ENCODE measurements around the gene MYL5. TPM values are rescaled to one million over a fixed set of nuclear protein-coding genes. Genes with fewer than 3 reads are reported as not detected.
A peak's percentile ranks its signal among the peaks of the same experiment; 100 is the strongest.

The MYL5 gene
- total RNA-seq, 1 donor from 2014 or later, result 4.2 TPM

DNA sequence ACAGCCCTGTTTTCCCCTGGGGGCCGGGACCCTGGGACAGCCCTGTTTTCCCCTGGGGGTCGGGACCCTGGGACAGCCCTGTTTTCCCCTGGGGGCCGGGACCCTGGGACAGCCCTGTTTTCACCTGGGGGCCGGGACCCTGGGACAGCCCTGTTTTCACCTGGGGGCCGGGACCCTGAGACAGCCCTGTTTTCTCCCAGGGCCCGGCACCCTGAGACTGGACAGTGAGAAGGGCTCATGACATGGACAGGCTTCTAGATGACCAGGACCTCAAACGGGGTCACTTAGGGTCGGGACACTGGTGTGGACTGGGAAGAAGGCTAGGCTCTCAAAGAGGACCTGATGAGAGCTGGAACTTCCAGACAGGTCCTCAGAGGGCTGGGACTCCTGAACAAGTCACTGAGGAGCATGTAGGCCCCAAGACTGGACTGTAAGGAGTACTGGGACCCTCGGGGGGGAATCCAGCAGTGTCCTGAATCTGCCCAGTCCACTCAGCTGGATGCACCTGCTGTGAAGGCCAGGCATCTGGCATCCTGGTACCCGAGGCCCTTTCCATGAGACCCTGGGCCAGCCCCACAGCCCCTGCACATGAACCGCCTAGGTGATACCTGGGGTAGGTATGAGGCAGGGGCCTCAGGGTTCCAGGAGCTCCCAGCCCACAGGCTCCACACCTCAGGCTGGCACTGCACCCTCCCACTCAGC is 33.7 kb downstream of the MYL5 start:
- no peak for DNase-seq

DNA sequence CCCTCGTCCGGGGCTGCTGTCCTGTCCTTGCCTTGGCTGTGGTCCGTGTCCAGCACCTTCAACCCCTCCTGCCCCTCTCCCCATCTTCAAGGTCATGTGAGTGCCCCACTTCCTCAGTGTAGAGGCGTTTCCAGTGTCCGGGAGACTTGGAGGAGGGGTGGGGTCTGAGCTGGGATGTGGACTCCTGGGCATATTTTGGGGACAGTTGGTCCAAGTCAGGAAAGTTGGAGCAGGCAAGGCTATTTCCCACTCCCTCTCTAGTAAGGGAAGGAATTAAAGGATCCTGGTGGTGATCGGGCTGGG is 34.2 kb downstream of the MYL5 start:
- DNase-seq, result no peak

DNA sequence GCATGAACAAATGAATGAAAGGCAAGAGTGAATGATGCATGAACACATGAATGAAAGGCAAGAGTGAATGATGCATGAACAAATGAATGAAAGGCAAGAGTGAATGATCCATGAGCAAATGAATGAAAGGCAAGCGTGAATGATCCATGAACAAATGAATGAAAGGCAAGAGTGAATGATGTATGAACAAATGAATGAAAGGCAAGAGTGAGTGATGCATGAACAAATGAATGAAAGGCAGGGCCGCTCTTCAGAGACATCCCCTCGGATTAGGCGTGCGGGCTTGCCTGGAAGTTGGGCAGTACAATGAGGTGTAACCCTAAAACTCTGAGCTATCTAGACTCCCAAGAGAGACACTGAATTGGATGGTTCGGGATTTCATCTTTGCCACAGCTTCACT is 35.0 kb downstream of the MYL5 start:
- DNase-seq, result no peak

DNA sequence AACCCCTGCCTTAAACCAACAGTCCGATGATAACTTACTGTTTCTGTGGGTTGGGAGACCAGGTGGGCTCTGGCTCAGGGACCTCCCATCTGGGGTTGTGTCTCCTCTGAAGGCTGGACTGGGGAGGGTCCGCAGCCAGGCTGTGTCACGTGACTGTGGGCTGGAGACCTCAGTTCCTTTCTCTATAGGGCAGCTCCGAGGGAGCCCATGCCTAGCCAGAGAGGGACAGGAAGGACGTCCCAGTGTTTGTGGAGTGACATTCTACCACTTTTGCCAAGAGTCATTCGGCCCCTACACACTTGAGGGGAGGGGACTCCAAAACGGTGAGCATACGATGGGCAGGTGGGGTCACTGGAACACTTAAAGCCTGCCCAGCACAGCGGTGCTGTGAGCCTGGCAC is 35.8 kb downstream of the MYL5 start:
- DNase-seq, result no peak

DNA sequence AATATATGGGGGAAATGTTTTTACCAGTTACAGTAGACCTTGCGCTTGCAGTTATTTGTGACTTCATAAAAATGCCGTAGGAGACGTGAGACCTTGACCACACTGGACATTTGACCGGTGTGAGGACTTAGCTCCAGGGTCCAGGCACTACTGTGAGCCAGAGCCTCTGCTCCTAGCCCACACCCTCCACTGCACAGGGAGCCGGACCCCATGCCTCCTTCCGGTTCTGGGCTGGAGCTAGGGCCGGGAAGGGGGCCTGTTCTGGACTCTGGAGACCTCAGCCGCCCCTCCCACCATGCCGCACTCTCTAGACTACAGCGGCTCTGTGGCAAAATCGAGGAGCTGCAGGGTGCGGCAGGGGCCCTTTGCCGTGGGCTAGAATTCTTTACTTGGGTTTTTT is 36.6 kb downstream of the MYL5 start:
- no peak for DNase-seq

DNA sequence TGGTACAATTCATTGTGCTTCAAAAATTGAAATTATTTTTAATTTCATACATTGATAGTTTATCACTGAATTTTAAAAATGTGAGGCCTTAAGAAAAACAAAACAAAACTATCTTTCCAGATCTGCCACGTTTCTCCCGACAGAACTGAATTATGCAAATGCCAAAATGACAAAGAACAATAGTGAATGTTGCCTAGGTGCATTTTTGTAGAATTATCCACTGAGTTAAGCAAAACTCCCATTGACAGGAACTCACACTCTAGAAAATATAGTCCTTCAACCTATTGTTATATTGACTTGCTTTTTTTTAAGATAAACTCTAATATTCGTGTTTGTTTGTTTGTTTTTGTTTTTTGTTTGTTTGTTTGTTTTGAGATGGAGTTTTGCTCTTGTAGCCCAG is 37.8 kb downstream of the MYL5 start:
- DNase-seq, result no peak

DNA sequence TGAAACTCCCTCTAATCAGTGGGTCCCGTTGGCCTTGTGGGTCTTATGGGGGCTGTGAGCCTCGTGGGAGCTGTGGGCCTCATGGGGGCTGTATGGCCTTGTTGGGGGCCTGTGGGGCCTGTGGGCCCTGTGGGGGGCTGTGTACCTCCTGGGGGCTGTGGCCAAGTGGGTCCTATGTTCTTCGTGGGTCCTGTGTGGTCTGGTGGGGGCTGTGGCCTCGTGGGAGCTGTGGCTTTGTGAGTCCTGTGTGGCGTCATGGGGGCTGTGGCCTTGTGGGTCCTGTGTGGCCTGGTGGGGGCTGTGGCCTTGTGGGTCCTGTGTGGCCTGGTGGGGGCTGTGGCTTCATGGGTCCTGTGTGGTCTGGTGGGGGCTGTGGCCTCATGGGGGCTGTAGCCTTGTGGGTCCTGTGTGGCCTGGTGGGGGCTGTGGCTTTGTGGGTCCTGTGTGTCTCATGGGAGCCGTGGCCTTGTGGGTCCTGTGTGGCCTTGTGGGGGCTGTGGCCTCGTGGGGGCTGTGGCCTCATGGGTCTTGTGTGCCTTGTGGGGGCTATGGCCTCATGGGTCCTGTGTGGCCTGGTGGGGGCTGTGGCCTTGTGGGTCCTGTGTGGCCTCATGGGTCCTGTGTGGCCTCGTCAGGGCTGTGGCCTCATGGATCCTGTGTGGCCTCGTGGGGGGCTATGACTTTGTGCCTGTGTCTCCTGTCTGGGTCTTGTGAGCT is 38.7 kb downstream of the MYL5 start:
- no peak for DNase-seq

DNA sequence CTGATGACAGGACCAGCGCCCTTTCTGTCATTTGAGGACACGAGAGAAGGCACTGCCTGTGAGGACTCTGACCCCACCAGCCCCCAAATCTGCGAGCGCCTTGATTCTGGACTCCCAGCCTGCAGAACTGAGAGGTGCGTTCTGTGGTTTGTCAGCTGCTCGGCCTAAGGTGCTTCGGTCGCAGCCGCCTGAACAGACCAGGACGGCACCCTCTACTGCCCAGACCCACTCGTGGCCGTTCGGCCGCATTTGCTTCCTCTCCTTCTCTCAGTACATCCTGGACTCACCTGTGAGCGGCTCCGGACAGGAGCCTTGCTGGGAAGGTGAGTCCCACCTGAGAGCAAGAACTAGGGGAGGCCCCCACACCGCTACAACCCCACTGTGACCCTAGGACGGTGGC is 39.7 kb downstream of the MYL5 start:
- no peak for DNase-seq

DNA sequence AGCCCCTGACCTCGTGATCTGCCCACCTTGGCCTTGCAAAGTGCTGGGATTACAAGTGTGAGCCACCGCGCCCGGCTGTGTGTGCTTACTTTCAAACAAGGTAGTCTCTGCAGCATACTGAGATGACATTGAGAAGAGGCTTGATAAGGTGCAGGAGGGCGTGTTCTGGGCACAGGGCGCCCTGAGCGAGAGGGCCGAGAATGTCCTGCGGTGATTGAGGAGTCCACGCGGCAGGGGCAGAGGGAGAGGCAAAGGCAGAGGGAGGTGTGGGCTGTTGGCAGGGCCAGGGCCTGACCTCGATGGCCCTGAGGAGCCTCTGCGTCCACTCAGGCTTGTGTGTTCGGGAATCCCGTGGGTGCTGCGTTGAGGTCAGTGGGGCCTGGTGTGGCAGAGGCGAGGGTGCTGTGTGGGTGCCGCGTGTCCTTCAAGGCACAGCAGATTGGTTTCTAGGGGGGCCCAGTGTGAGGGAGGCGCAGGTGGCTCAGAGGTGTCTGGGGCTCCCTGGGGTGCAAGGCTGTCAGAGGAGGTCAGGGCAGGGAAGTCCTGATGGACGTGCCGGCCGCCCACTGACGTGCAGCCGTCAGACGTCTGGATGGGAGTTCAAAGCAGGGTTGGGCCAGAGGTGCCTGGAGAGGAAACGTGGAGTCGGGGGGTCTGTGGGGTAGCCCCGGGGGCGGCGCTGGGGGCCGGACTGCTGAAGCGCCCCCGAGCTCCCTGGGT is 43.4 kb downstream of the MYL5 start:
- DNase-seq, result no peak

DNA sequence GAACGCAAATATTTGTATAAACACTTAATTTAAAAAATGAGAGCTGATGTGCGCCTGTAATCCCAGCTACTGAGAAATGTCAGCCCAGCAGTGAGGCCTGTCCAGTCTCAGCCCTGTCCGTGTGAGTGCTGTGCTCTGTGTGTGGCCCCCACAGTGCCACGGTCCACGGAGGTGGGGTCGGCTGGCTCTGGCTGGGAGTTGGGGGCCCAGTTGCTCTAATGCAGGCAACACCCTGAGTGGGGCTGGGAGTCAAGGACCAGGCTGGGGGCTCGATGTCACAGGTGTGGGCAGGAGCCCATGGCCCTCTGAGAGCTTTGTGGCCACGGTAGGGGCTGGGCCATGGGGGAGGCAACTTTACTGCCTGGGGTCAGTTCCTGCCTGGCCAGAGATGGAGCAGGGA is 44.1 kb downstream of the MYL5 start:
- no peak for DNase-seq

DNA sequence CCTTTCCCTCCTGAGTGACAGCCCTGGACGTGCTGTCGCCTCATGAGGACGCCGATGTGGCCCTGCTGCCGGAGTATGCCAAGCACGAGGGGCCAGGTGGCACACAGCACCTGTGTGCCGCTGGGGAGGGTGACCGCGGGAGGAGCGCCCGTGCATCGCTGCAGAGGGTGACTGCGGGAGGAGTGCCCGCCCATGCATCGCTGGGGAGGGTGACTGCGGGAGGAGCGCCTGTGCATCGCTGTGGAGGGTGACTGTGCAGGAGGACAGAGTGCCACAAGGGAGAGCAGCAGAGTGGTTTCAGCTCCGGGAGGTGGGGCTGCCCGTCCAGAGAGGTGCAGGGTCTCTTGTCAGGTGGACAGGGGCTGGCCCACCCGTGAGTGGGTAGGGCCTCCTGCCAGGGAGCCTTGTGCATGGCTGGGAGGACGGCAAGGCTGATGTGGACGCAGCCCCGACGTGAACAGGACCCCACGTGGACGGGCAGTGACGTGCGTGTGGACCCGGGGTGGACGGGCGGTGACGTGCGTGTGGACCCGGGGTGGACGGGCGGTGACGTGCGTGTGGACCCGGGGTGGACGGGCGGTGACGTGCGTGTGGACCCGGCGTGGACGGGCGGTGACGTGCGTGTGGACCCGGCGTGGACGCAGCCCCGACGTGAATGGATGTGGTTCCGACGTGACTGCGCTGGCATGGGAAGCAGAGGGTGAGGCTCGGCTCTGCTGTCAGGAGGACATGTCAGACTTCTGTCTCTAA is 45.9 kb downstream of the MYL5 start:
- DNase-seq, result no peak

DNA sequence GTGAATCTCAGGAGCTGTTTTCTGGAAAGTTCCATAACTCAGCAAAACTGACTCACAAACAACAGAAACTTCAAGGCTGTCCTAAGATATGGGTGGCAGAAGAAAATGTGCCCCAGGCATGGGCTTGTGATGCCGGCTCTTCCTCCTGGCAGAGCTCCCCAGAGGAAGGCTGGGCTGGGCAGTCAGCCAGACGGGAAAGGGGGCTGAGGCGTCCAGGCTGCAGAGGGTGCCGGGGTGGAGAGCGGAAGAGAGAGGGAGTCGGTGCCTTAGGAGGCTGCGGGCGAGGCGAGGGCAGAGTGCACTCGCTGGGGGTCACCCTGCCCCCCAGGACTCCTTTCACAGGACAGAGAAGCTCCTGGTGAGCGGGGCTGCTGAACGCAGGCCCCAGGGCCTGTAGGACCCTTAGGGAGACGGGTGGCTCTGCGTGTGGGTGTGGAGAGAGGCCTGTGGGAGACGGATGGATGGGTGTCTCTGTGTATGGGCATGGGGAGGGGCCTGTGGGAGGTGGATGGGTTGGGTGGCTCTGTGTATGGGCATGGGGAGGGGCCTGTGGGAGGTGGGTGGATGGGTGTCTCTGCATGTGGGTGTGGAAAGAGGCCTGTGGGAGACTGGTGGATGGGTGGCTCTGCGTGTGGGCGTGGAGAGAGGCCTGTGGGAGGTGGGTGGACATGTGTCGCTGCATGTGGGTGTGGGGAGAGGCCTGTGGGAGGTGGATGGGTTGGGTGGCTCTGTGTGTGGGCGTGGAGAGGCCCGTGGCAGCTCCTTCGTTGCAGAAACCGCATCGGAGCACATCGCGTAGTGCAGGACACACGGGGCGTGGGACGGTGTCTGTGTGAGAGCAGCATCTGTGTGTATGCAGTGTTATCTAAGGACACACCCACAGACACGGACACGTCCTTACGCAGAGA is 47.2 kb downstream of the MYL5 start:
- peak; percentile 31 for DNase-seq

DNA sequence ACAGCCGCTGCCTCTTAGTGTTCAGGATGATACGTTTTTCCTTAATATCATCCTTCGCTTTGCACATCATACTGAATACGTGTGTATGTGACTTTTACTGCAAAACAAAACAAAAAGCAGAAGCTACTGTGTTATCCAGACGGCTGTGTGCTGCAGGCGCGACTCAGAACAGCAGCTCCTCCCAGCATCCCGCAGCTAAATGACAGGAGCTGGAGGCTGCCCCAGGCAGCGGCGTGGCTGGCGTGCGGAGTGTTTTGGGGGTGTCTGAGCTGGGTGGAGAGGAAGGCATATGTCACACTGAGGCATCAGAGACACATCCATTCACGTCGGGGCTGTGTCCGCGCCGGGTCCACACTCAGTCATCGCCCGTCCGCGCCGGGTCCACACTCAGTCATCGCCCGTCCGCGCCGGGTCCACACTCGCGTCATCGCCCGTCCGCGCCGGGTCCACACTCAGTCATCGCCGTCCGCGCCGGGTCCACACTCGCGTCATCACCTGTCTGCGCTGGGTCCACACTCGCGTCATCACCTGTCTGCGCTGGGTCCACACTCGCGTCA is 47.9 kb downstream of the MYL5 start:
- DNase-seq, result no peak

DNA sequence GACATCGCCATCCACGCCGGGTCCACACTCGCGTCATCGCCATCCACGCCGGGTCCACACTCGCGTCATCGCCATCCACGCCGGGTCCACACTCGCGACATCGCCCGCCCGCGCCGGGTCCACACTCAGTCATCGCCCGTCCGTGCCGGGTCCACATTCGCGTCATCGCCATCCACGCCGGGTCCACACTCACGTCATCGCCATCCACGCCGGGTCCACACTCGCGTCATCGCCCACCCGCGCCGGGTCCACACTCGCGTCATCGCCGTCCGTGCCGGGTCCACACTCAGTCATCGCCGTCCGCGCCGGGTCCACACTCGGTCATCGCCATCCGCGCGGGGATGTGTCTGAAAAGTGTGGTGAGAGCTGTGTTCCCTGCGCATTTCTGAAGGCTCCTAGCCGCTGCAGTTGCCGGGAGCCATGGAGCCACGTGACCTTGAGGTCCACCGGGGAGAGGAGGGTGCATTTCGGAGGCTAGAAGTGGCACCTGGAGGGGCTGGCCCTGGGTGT is 48.6 kb downstream of the MYL5 start:
- no peak for DNase-seq

DNA sequence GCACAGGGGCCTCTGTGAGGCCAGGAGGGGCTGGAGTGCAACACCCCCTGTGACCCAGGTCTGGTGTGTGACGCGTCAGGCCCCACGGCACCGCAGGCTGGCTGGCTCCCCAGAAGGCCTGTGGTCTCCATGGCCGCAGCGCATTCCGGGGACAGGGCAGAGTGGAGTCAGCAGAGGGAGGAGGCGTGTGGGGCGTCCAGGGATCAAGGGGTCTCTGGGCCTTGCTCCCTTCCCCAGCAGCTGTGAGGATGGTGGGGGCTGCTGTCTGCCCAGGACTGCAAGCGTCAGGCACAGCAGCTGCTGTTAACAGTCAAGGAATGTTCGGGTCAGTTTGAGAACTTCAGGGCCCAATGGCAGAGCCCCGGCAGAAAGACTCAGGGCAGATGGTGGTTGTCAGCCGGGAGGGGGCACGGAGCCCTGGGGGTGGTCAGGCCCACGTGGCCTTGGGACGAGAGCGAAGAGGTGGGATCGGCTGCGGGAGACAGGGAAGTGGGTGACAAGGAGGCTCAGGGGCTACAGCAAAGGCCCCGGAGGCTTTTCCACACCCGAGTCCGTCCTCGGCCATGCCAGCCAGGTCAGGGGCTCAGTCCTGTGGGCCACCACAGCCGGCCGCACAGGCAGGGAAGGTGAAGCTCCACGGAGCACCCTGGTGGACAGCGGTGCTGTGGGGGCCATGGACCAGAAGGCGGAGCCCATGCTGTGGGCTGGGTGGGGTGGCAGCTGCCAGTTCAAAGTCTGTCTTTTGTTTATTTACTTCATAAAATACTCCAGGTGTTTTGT is 49.6 kb downstream of the MYL5 start:
- DNase-seq, result no peak

DNA sequence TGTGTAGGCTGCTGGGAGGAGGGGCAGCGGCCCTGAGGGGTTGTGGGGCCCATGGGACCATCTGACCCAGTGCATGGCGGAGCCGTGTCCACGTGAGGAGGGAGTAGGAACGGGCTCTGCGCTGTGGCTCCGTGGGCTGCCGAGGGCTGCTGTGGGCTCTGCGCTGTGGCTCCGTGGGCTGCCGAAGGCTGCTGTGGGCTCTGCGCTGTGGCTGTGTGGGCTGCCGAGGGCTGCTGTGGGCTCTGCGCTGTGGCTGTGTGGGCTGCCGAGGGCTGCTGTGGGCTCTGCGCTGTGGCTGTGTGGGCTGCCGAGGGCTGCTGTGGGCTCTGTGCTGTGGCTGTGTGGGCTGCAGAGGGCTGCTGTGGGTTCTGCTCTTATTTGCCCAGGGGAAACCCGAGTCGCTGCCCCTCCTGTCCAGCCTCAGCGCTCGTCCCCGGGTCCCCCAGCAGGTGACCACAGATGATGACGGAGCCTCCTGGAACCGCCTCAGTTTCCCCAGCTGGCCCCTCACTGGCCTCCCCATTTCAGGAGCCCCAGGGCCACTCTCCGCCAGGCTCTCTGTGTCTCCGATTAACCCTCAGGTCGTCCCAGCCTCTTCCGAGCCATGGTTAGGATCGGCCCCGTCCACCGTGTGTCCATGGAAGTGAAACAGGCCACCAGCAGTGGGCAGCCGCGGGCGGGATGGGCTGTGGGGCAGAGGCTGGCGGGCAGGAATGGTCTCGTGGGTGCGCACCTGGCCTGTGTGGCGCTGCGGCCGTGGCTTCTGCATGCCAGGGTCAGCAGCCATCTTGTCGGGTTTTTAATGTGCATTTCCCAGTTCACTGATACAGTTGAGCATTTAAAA is 51.3 kb downstream of the MYL5 start:
- no peak for DNase-seq

DNA sequence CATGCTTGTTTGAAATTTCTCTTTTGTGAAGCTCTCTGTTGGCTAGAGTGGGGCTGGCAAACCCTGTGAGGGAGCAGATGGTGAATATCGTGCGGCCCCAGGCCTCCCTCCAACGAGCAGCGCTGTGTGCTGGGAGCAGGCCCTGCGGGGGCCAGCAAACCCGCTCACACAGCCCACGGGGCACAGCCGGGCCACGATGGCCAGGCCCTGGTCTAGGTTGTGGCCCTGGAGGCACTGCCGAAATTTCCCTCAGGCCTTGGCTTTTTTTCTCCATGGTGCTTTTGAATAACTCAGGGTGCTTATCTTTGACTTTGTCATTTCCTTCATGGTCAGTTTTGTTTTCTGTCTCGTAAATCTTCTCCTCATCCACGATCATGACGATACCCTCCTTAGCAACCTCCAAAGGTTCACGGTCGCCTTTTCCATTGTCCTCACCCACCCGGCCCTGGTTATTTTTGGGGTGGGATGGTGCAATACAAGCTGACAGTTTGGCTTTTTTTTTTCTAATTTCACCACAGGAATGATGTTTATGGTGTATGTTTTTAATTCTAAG is 52.0 kb downstream of the MYL5 start:
- no peak for DNase-seq

DNA sequence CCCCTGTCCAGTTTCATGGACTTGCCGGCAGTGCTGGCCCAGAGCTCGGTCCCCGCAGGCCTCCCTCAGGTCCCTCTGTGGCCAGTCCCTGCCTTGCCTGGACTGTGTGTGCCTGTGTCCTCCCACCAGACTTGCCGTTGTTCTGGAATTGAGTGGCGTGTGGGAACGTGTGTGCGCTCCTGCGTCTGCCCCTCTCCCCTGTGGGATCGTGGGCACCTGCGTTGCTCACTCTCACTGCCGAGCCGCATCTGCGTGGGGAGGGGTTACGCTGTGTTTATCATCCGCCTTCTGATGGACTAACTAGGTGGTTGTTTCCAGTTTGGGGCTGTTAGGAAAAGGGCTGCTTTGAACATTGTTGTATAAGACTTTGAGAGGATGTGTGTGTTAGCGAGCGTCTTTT is 52.5 kb downstream of the MYL5 start:
- no peak for DNase-seq

DNA sequence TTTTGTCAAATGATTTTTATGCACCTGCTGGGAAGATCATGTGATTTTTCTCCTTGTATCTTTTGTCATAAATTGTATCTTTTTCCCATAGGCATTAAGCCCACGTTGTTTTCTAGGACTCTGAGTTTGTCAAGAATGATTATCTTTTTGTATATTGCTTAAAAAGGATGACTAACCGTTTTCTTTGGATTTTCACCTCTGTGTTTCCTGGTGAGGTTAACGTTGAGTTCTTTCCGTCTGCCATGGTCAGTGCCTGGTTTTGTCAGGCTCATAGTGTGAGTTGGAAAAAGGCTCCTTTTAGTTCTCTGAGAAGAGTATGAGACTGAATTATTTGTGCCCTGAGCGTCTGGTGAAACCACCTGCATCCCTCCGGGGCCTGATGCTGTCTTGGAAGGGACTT is 53.2 kb downstream of the MYL5 start:
- no peak for DNase-seq
